ENCODE results near the gene PSME3. TPM values are rescaled to one million over a fixed set of nuclear protein-coding genes. Genes with fewer than 3 reads are reported as not detected.

PSME3 gene
- total RNA-seq, 1 experiment from 2014 or later = 107 TPM

GRCh38 chr17:42804918-42805367, 28.3 kb upstream of the PSME3 start:
- no peak for TF ChIP-seq CTCF (conservative IDR thresholded peaks at IDR 0.05; ENCODE audit: low read depth, low read length)
- no peak for TF ChIP-seq EZH2phosphoT487 (IDR thresholded peaks at IDR 0.05; ENCODE audit: borderline replicate concordance, low read length)
- TF ChIP-seq EZH2 (IDR thresholded peaks at IDR 0.05; ENCODE audit: low read length, unreplicated experiment) = no peak
- Histone ChIP-seq H3K4me3 (ENCODE audit: low read length) (no peak overlapping the region), H3F3A (ENCODE audit: low read length, unreplicated experiment) (no peaks in the 10 kb centered on the region), H4K20me1 (ENCODE audit: low read length) (no peaks in the 10 kb centered on the region), H3K27ac (ENCODE audit: low read length) (peak overlapping the region; percentile 29; the same call in 1 of the 2 replicates), H2AFZ (ENCODE audit: low read length) (no peak overlapping the region), H3K79me2 (ENCODE audit: low read length) (no peaks in the 10 kb centered on the region), H3K9me2 (replicated peaks; ENCODE audit: low read length) (no peaks in the 10 kb centered on the region), H3K9ac (ENCODE audit: low read length) (no peak overlapping the region), H3K36me3 (ENCODE audit: low read depth, low read length) (no peaks in the 10 kb centered on the region), H3K4me2 (ENCODE audit: low read length) (no peak overlapping the region), H3K27me3 (ENCODE audit: low read length) (no peaks in the 10 kb centered on the region), H3K4me1 (ENCODE audit: insufficient read depth, low read length) (peaks cover 14% of the 10 kb centered on the region), H3K9me3 (ENCODE audit: low read length) (no peaks in the 10 kb centered on the region)
- BruUV-seq (replicated peaks) = no TSS peak
- ATAC-seq = peak; percentile 68
- peak; percentile 30 for DNase-seq
- ChIA-PET CTCF (no interaction called here), POLR2A (ENCODE audit: unreplicated experiment) (interaction anchor here (0.6 to 1.0 kb wide), 5 partner anchors 19 to 829 kb away, joined by 3 to 10 read pairs (median 5); partner anchors contain the start of gene BECN1)
- intact Hi-C loops (cut with micrococcal nuclease) = no loop called here

DNA sequence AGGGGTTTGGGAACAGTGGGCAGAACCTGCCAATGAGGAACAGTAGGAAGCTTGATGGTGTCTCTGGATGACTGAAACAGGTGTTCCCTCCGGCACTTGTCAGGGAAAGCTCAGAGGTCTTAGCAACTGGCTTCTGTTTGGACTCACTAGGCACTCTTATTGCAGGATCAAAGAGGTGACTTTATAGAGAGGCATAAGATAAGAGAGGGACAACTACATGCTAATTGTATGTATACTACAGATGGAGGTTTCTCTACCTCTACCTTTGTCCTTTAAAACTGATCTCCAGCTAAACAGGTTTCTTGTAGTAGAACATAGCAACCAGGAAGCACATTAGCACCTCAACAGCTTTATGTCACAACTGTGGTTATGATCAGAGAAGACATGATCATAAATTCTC, 26.9 kb upstream of the PSME3 start:
- no peak overlapping the region for H3K9ac ChIP-seq (ENCODE audit: low read length)
- no peak overlapping the region for H3K4me3 ChIP-seq (ENCODE audit: low read length)
- TF ChIP-seq EZH2phosphoT487 (IDR thresholded peaks at IDR 0.05; ENCODE audit: borderline replicate concordance, low read length) = no peak
- TF ChIP-seq CTCF (conservative IDR thresholded peaks at IDR 0.05; ENCODE audit: low read depth, low read length) = no peak
- no peak for TF ChIP-seq EZH2 (IDR thresholded peaks at IDR 0.05; ENCODE audit: low read length, unreplicated experiment)
- no peaks in the 10 kb centered on the region for H4K20me1 ChIP-seq (ENCODE audit: low read length)
- H3K9me3 ChIP-seq (ENCODE audit: low read length) = no peaks in the 10 kb centered on the region
- peaks cover 14% of the 10 kb centered on the region for H3K4me1 ChIP-seq (ENCODE audit: insufficient read depth, low read length)
- H3K27ac ChIP-seq (ENCODE audit: low read length) = no peak overlapping the region
- DNase-seq (no peak), ATAC-seq (no peak)
- H3K4me2 ChIP-seq (ENCODE audit: low read length) = no peak overlapping the region
- BruUV-seq (replicated peaks) = no TSS peak
- H3K79me2 ChIP-seq (ENCODE audit: low read length) = no peaks in the 10 kb centered on the region
- H3F3A ChIP-seq (ENCODE audit: low read length, unreplicated experiment) = no peaks in the 10 kb centered on the region
- intact Hi-C loops (cut with micrococcal nuclease) = no loop called here
- no peaks in the 10 kb centered on the region for H3K9me2 ChIP-seq (replicated peaks; ENCODE audit: low read length)
- no peak overlapping the region for H2AFZ ChIP-seq (ENCODE audit: low read length)
- POLR2A ChIA-PET (ENCODE audit: unreplicated experiment) = interaction anchor here (0.6 to 1.0 kb wide), 3 partner anchors 16 to 43 kb away, joined by 3 to 6 read pairs (median 3); partner anchors contain the start of gene BECN1
- H3K27me3 ChIP-seq (ENCODE audit: low read length) = no peaks in the 10 kb centered on the region
- CTCF ChIA-PET = no interaction called here
- no peaks in the 10 kb centered on the region; the same call in 1 of the 2 replicates for H3K36me3 ChIP-seq (ENCODE audit: low read depth, low read length)

DNA sequence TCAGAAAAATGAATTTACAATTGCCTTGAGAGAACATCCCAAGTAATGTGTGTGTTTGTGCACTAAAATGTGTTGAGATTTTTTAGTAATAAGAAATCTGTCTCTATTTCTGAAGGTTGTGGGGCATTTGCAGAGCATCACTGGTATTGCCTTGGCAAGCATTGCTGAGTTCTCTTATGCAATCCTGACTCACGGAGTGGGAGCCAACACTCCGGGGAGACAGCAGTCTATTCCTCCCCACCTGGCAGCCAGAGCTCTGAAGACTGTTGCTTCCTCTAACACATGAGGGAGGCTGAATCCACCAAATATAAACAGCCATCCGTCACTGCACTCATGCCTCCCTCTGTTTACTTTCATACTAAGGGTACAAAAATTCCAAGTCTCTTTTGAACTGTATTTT, 23.9 kb upstream of the PSME3 start:
- POLR2A ChIA-PET (ENCODE audit: unreplicated experiment) = no interaction called here
- Histone ChIP-seq H3K9me2 (replicated peaks; ENCODE audit: low read length) (no peaks in the 10 kb centered on the region), H2AFZ (ENCODE audit: low read length) (no peak overlapping the region), H3K27me3 (ENCODE audit: low read length) (no peaks in the 10 kb centered on the region), H3K27ac (ENCODE audit: low read length) (no peak overlapping the region), H3K4me3 (ENCODE audit: low read length) (no peak overlapping the region), H3K4me2 (ENCODE audit: low read length) (no peak overlapping the region), H3K36me3 (ENCODE audit: low read depth, low read length) (peaks cover 3% of the 10 kb centered on the region; the same call in 1 of the 2 replicates), H3K79me2 (ENCODE audit: low read length) (no peaks in the 10 kb centered on the region), H3K9ac (ENCODE audit: low read length) (no peak overlapping the region), H3K9me3 (ENCODE audit: low read length) (no peaks in the 10 kb centered on the region), H3F3A (ENCODE audit: low read length, unreplicated experiment) (no peaks in the 10 kb centered on the region), H3K4me1 (ENCODE audit: insufficient read depth, low read length) (no peaks in the 10 kb centered on the region), H4K20me1 (ENCODE audit: low read length) (no peaks in the 10 kb centered on the region)
- no TSS peak for BruUV-seq (replicated peaks)
- CTCF ChIA-PET = no interaction called here
- peak; percentile 48 for DNase-seq
- intact Hi-C loops (cut with micrococcal nuclease) = no loop called here
- ATAC-seq = peak; percentile 50
- TF ChIP-seq EZH2phosphoT487 (IDR thresholded peaks at IDR 0.05; ENCODE audit: borderline replicate concordance, low read length) (no peak), CTCF (conservative IDR thresholded peaks at IDR 0.05; ENCODE audit: low read depth, low read length) (no peak), EZH2 (IDR thresholded peaks at IDR 0.05; ENCODE audit: low read length, unreplicated experiment) (no peak)
